Esophagus squamous epithelium (tissue), 5 donors: ENCODE results near the gene IRX4. TPM values are rescaled to one million over a fixed set of nuclear protein-coding genes. Genes with fewer than 3 reads are reported as not detected.

Experiments used
- DNase-seq: peaks from one replicate; lab custom pipeline; 2025; lab: John Stamatoyannopoulos, UW
- H3K27ac ChIP-seq, 4 donors: fragments of 200-600 bp; sonication (generic); one replicate each; pipeline ENCODE4 v1.5.1; 2016 to 2019; ENCODE audit warnings: mild to moderate bottlenecking in 1 of 4
- H3K27me3 ChIP-seq, 4 donors: fragments of 200-600 bp; sonication (generic); 1 replicate in 3 of 4; 2 replicates in 1 of 4; pipeline versions ENCODE4 v1.5.1 to v1.6.0; 2017 to 2021; ENCODE audit warnings: antibody characterized with exemption in 1 of 4
- H3K36me3 ChIP-seq, 3 donors: fragments of 200-600 bp; sonication (generic); one replicate each; pipeline ENCODE4 v1.5.1; 2016 to 2019
- H3K4me1 ChIP-seq, 3 donors: fragments of 200-600 bp; sonication (generic); one replicate each; pipeline ENCODE4 v1.5.1; 2017 to 2019
- H3K4me3 ChIP-seq, 4 donors: fragments of 200-600 bp; sonication (generic); 1 replicate in 3 of 4; 2 replicates in 1 of 4; pipeline ENCODE4 v1.5.1; 2016 to 2019; ENCODE audit warnings: mild to moderate bottlenecking in 2 of 4, moderate library complexity in 1 of 4
- H3K9me3 ChIP-seq, 3 donors: fragments of 200-600 bp; sonication (generic); one replicate each; pipeline ENCODE4 v1.5.1; 2016 to 2019
- POLR2A ChIP-seq, 4 donors: fragments of 450-650 bp; IDR thresholded peaks; one replicate each; pipeline ENCODE4 v1.6.1; 2017; ENCODE audit warnings: antibody characterized with exemption in 4 of 4, mild to moderate bottlenecking in 4 of 4, moderate library complexity in 3 of 4
- WGBS, 2 donors: methylation state at CpG; one replicate each; pipeline ENCODE4 v1.1.5; 2018; 5-methylcytosine and 5-hydroxymethylcytosine counted together
- intact Hi-C: fragments of 100-400 bp; cut with DNase I; formaldehyde crosslinking; loops from one replicate; pipeline ENCODE4 v1.15.0; 2022
- total RNA-seq, 4 donors: library from RNA; depleted of rRNA; stranded (reverse); fragments of >200 nt; gene quantifications; one replicate each; pipeline ENCODE4 v1.1.0, GENCODE V29; 2016
- TF ChIP-seq, protein P1 (sequence below), 6 experiments: fragments of 450-650 bp in 4 of 6; fragments of 200-600 bp in 2 of 6; sonication (generic) in 2 of 6; IDR thresholded peaks; one replicate each; pipeline ENCODE4 v1.5.1; 2016 to 2019; ENCODE audit warnings: antibody characterized with exemption in 6 of 6, mild to moderate bottlenecking in 4 of 6, moderate library complexity in 4 of 6
- donor health status: DM: yes; HTN: yes; CAD: no.

IRX4 gene
- total RNA-seq, 4 donors from 2014 or later, result 22.1 to 36.2 (median 29.1) TPM

GRCh38 chr5:1851290-1851934 is 31.3 kb downstream of the IRX4 start:
- intact Hi-C loops, result no loop called here
- TF ChIP-seq, protein P1, sequence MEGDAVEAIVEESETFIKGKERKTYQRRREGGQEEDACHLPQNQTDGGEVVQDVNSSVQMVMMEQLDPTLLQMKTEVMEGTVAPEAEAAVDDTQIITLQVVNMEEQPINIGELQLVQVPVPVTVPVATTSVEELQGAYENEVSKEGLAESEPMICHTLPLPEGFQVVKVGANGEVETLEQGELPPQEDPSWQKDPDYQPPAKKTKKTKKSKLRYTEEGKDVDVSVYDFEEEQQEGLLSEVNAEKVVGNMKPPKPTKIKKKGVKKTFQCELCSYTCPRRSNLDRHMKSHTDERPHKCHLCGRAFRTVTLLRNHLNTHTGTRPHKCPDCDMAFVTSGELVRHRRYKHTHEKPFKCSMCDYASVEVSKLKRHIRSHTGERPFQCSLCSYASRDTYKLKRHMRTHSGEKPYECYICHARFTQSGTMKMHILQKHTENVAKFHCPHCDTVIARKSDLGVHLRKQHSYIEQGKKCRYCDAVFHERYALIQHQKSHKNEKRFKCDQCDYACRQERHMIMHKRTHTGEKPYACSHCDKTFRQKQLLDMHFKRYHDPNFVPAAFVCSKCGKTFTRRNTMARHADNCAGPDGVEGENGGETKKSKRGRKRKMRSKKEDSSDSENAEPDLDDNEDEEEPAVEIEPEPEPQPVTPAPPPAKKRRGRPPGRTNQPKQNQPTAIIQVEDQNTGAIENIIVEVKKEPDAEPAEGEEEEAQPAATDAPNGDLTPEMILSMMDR (IDR thresholded peaks at IDR 0.05), result no peak
- TF ChIP-seq POLR2A (IDR thresholded peaks at IDR 0.05), result no peak
- 0 to 6% methylated on average over 2 to 10 of the region's 34 CpGs for WGBS, 2 donors
- no peak overlapping the region for H3K27ac ChIP-seq
- no peaks in the 10 kb centered on the region for H3K9me3 ChIP-seq
- H3K36me3 ChIP-seq, result no peaks in the 10 kb centered on the region
- H3K4me1 ChIP-seq, result peaks cover 0 to 15% (median 6%) of the 10 kb centered on the region in 3 donors
- peaks cover 0 to 98% (median 4%) of the 10 kb centered on the region in 4 donors for H3K27me3 ChIP-seq
- no peak for DNase-seq
- no peak overlapping the region for H3K4me3 ChIP-seq

DNA sequence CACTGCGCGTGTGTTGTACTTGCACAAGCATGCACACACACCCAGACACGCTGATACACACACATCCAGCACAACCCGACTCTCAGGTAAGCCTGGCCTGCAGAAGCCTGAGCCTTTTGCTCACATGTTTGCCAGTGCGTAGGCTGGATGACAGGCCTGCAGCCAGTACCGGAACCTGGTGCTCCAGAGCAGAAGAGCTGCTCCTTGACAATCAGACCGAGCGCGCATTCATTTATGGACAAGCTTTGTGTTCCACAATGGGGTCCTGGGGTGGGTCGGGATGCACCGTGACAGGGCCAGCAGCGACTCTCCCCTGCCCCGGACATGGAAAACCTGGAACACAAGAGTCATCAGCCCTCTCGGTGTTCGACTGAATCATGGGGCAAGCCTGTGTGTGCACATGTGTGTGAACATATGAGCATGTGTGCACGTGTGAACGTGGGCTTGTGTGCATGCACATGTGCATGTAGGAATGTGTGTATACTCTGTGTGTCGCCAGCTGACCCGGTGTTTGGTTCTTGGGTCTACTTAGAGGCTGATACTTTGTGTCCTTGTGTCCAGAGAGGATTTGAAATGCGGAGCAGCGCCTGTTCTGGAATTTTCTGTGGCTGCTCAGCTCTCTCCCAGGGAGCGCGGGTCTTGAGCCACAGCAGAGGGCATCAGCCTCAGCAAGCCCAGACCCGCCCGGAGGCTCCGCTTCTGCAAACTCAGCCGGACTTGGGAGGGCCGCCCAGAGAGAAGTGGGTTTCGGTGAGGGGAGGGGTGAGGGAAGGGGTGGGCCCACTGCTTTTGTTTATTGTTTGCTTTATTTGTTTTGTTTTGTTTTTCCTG is 32.2 kb downstream of the IRX4 start:
- Histone ChIP-seq H3K4me3 (no peak overlapping the region), H3K27me3 (peaks cover 0 to 93% (median 4%) of the 10 kb centered on the region in 4 donors), H3K27ac (no peak overlapping the region), H3K9me3 (no peaks in the 10 kb centered on the region), H3K4me1 (peaks cover 0 to 15% (median 6%) of the 10 kb centered on the region in 3 donors), H3K36me3 (no peaks in the 10 kb centered on the region)
- TF ChIP-seq, protein P1 (IDR thresholded peaks at IDR 0.05), result no peak
- TF ChIP-seq POLR2A (IDR thresholded peaks at IDR 0.05), result no peak
- intact Hi-C loops, result no loop called here
- DNase-seq, result no peak
- WGBS, 2 donors, result 37 to 44% methylated on average over 4 to 11 of the region's 29 CpGs

DNA sequence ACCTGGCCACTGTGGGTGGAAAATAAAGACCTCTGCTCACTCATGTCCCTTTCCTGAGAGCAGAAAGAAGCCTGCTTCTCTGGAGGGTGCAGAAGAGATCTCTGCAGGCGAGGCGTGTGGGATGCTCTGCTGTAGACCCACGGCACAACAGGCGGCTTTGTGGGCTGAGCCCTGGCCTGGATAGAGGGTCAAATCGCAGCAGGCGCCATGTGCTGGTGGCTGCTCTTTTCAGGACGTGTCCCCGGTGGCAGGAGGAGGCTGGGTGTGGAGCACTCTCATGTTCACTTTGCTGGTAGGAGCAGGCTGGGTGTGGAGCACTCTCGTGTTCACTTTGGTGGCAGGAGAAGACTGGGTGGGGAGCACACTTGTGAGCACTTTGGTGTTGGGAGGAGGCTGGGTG is 35.1 kb downstream of the IRX4 start:
- TF ChIP-seq POLR2A (IDR thresholded peaks at IDR 0.05), result no peak
- TF ChIP-seq, protein P1 (IDR thresholded peaks at IDR 0.05), result no peak
- 0 to 83% methylated on average over 1 to 9 of the region's 9 CpGs for WGBS, 2 donors
- Histone ChIP-seq H3K9me3 (no peaks in the 10 kb centered on the region), H3K4me1 (peaks cover 0 to 15% (median 6%) of the 10 kb centered on the region in 3 donors), H3K27me3 (peaks cover 0 to 87% (median 4%) of the 10 kb centered on the region in 4 donors), H3K36me3 (no peaks in the 10 kb centered on the region), H3K27ac (no peak overlapping the region), H3K4me3 (no peak overlapping the region)
- DNase-seq, result no peak
- intact Hi-C loops, result no loop called here

DNA sequence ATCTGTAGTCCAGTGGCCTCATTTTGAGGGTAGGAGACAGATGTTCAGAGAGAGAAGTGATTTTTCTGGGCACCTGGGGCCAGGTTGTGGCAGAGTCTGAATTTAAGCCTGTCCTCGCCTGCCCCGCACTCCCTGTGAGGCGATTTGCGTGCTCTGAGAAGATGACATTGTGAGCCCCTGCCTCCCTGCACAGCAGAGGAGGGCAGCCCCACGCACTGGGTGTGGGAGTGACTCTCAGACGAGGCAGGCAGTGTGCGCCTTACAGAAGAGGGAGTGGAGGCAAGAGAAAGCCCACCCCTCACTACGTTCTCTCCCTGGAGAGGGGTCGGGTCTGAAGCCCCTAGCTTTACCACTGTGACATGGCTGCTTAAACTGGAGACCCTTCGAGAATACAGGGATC is 35.7 kb downstream of the IRX4 start:
- Histone ChIP-seq H3K4me3 (no peak overlapping the region), H3K4me1 (peaks cover 0 to 15% (median 6%) of the 10 kb centered on the region in 3 donors), H3K27ac (no peak overlapping the region), H3K27me3 (peaks cover 0 to 87% (median 4%) of the 10 kb centered on the region in 4 donors), H3K36me3 (no peaks in the 10 kb centered on the region), H3K9me3 (no peaks in the 10 kb centered on the region)
- no peak for DNase-seq
- WGBS, 2 donors, result 59 to 74% methylated on average over 6 to 8 of the region's 10 CpGs
- intact Hi-C loops, result no loop called here
- TF ChIP-seq, protein P1 (IDR thresholded peaks at IDR 0.05), result no peak
- no peak for TF ChIP-seq POLR2A (IDR thresholded peaks at IDR 0.05)

- DNase-seq, result no peak
- no peaks in the 10 kb centered on the region for H3K36me3 ChIP-seq
- peaks cover 0 to 87% (median 3%) of the 10 kb centered on the region in 4 donors for H3K27me3 ChIP-seq
- H3K9me3 ChIP-seq, result no peaks in the 10 kb centered on the region
- intact Hi-C loops, result no loop called here
- H3K4me3 ChIP-seq, result no peak overlapping the region
- TF ChIP-seq, protein P1 (IDR thresholded peaks at IDR 0.05), result no peak
- TF ChIP-seq POLR2A (IDR thresholded peaks at IDR 0.05), result no peak
- peaks cover 0 to 12% (median 6%) of the 10 kb centered on the region in 3 donors for H3K4me1 ChIP-seq
- no peak overlapping the region for H3K27ac ChIP-seq
- WGBS, 2 donors, result 83 to 89% methylated on average over 5 to 11 of the region's 13 CpGs
Observed at GRCh38 chr5:1846583-1846982, 36.1 kb downstream of the IRX4 start.
